NCI-H2171 treated with DMSO at 0.1 percent for 48 hours (cell line): ENCODE results near the gene MICAL2.
A peak's percentile ranks its signal among the peaks of the same experiment; 100 is the strongest.

Experiments
- DNase-seq: peaks from one replicate; lab custom pipeline; 2025; lab: John Stamatoyannopoulos, UW

Gene MICAL2

GRCh38 chr11:12117200-12117599 is 6.8 kb downstream of the MICAL2 start:
- DNase-seq = no peak

GRCh38 chr11:12117611-12118010 is 7.2 kb downstream of the MICAL2 start:
- DNase-seq = no peak

- DNase-seq = peak; percentile 77
These were observed 8.6 kb downstream of the MICAL2 start for GRCh38 chr11:12118949-12119348.

GRCh38 chr11:12119502-12119901 is 9.1 kb downstream of the MICAL2 start:
- DNase-seq = peak; percentile 80

GRCh38 chr11:12120031-12121008 is 9.9 kb downstream of the MICAL2 start:
- DNase-seq = peak; percentile 39

GRCh38 chr11:12121011-12121410 is 10.6 kb downstream of the MICAL2 start:
- peak; percentile 23 for DNase-seq

- DNase-seq = peak; percentile 68
These were observed 11.1 kb downstream of the MICAL2 start for GRCh38 chr11:12121517-12121916.

GRCh38 chr11:12122083-12122482 is 11.7 kb downstream of the MICAL2 start:
- peak; percentile 48 for DNase-seq

GRCh38 chr11:12123273-12123672 is 12.9 kb downstream of the MICAL2 start:
- DNase-seq = no peak

- DNase-seq = no peak
These were observed 13.4 kb downstream of the MICAL2 start for GRCh38 chr11:12123799-12124198.

- DNase-seq = no peak
These were observed 13.9 kb downstream of the MICAL2 start for GRCh38 chr11:12124306-12124705.

- DNase-seq = no peak
These were observed 15.3 kb downstream of the MICAL2 start for GRCh38 chr11:12125609-12126149.

- DNase-seq = no peak
These were observed 16.1 kb downstream of the MICAL2 start for GRCh38 chr11:12126344-12127019.

GRCh38 chr11:12127206-12127898 is 17.0 kb downstream of the MICAL2 start:
- no peak for DNase-seq

- DNase-seq = no peak
These were observed 17.9 kb downstream of the MICAL2 start for GRCh38 chr11:12128301-12128751.

- DNase-seq = no peak
These were observed 18.8 kb downstream of the MICAL2 start for GRCh38 chr11:12129227-12129626.

- no peak for DNase-seq
These were observed 20.0 kb downstream of the MICAL2 start for GRCh38 chr11:12130180-12130980.

- no peak for DNase-seq
These were observed 21.8 kb downstream of the MICAL2 start for GRCh38 chr11:12131943-12132789.

GRCh38 chr11:12132790-12133145 is 22.4 kb downstream of the MICAL2 start:
- DNase-seq = no peak

GRCh38 chr11:12133547-12134235 is 23.3 kb downstream of the MICAL2 start:
- DNase-seq = no peak
